Right ventricle myocardium inferior (tissue), 1 donor: ENCODE data around the gene ZNF160. TPM values are rescaled to one million over a fixed set of nuclear protein-coding genes. Genes with fewer than 3 reads are reported as not detected.
"Not testable (repeated sequence)": the region's sequence is repeated elsewhere in the genome, so short reads cannot be mapped to it uniquely, and the experiment has no call there.

Source experiments
- ATAC-seq: fragments of 200-7000 bp; cut with Tn5 transposase; one replicate; pipeline ENCODE4 v1.9.1; 2020; ENCODE audit warnings: mild to moderate bottlenecking, moderate library complexity
- DNase-seq: peaks from one replicate; pipeline ENCODE4 v3.0.0; 2021; ENCODE audit errors: missing footprints
- intact Hi-C: fragments of 100-400 bp; cut with DNase I; formaldehyde crosslinking; loops from one replicate; pipeline ENCODE4 v1.11.0; 2022
- long read RNA-seq: library from polyadenylated mRNA; unstranded; transcript quantifications from one replicate; pipeline ENCODE4 v2.0.0, GENCODE V29; 2021
- total RNA-seq: library from RNA; stranded (reverse); fragmentation: NEBNext Ultra II Directional; extraction: Animal tissue kit (Norgen Biotek cat#: 25700); gene quantifications from one replicate; pipeline ENCODE4 v1.2.1, GENCODE V29; 2021
- donor health status: DM: no; HTN: yes; CAD: no; lungs with severe emphysema.

ZNF160 gene
- 16.5 TPM for total RNA-seq
- long read RNA-seq, full-length matches to known transcripts, result 3 of 5 reads
- long read RNA-seq, partial matches to known transcripts, result 0 of 5 reads
- long read RNA-seq, other reads (novel, unspliced or antisense), result 2 of 5 reads

GRCh38 chr19:53103234-53104203 is at the start of gene ZNF160:
TSS of gene ZNF160 (minus strand) at chr19:53103422. CDS start at chr19:53086276, 17,146 bp downstream.
- DNase-seq (peak; percentile 98), ATAC-seq (peak; percentile 100)
- intact Hi-C loops, result loop anchor here (1.0 to 5.0 kb wide), 3 partner anchors 17 to 54 kb away; partner anchors contain the start of genes ZNF347 and ZNF415

DNA sequence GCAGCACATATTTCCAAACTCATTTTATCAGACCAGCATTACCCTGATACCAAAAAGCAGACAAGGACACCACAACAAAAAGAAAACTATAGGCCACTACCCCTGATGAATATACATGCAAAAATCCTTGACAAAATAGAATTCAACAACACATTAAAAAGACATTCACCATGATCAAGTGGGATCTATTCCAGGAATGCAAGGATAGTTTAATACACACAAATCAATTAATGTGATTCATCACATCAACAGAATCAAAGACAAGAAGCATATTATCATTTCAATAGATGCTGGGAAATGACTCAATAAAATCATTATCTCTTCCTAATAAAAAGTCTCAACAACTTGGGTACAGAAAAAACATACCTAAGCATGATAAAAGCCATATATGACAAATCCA is 44.4 kb upstream of the ZNF160 start:
- DNase-seq (no peak), ATAC-seq (no peak)
- intact Hi-C loops, result no loop called here

DNA sequence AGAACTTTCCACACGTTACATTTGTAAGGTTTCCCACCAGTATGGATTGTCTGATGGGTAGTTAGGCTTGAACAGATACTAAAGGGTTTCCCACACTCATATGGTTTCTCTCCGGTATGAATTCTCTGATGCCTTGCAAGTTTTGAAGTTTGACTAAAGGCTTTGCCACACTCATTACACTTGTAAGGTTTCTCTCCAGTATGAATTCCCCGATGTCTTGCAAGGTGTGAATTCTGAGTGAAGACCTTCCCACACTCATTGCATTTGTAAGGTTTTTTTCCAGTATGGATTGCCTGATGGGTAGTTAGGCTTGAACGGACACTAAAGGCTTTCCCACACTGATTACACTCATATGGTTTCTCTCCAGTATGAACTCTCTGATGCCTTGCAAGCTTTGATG is 37.1 kb upstream of the ZNF160 start:
- no peak for DNase-seq
- no peak for ATAC-seq
- intact Hi-C loops, result no loop called here

GRCh38 chr19:53136432-53136831 is 33.2 kb upstream of the ZNF160 start:
- no peak for ATAC-seq
- DNase-seq, result no peak
- intact Hi-C loops, result no loop called here

GRCh38 chr19:53132141-53132991 is 29.1 kb upstream of the ZNF160 start, which contains the start of gene ZNF415:
TSS of gene ZNF415 (minus strand) at chr19:53132910. CDS start at chr19:53122676, 10,234 bp downstream.
- peak; percentile 89 for ATAC-seq
- intact Hi-C loops, result loop anchor here (1.0 to 2.0 kb wide), 2 partner anchors 24 to 29 kb away; partner anchors contain the start of gene ZNF160
- peak; percentile 88 for DNase-seq

DNA sequence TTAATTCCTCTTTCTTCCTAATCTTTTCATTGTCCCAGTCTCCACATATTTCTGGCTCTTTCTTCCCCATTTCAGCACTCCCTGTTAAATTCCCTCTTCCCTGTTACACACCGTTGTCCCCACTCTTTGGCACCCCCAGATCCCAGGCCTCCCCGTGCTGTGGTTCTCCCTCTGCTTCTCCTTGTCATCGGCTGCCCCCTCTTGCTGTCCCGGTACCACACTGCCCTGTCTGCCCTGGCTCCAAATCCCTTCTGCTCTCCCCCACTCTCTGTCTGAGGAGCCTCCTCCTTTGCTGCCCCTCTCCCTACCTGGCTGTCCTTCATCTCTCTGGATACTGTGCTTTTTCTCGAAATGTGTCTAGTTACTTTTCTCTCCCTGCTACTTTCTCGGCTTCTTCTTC is 28.5 kb upstream of the ZNF160 start:
- DNase-seq (no peak), ATAC-seq (no peak)
- intact Hi-C loops, result loop anchor here (1.0 to 2.0 kb wide), 2 partner anchors 25 to 28 kb away; partner anchors contain the start of gene ZNF160

DNA sequence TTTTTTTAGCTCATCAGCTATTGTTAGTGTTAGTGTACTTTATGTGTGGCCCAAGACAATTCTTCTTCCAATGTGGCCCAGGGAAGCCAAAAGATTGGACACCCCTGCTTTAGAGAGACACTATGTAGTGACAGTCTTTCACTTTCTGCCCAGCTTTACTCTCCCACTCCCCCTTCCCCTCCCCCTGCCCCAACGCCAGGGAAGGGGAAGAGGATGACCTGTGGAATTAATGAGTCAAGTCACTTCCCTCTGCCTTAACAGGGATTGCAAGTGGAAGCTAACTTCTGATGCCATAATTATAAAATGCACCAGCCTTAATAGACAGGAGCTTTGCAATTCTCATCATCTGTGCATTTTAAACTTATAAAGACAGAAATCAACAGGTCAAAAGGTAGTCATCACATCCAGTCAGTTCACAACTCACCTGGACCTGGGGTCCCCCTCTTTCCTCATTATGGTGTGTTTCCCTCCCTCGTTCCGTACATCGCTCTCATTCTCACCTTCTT is 27.9 kb upstream of the ZNF160 start:
- intact Hi-C loops, result no loop called here
- ATAC-seq (no peak), DNase-seq (no peak)

DNA sequence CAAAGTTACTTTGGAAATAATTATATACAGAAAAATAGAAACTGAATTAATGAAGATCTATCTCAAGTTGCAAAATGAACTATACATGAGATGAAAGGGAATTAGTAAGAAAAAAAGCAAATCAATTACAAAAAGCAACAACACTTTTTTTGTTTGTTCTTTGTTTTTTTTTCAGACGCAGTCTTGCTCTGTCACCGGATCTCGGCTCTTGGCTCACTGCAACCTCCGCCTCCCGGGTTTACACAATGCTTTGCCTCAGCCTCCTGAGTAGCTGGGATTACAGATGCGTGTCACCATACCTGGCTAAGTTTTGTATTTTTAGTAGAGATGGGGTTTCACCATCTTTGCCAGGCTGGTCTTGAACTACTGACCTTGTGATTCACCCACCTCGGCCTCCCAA is 27.3 kb upstream of the ZNF160 start:
- ATAC-seq, result no peak
- no peak for DNase-seq
- intact Hi-C loops, result no loop called here

GRCh38 chr19:53126733-53127526 is 23.7 kb upstream of the ZNF160 start:
- DNase-seq, intact Hi-C loops: not testable (repeated sequence)
- ATAC-seq, result peak; percentile 65

- DNase-seq (no peak), ATAC-seq (no peak)
- intact Hi-C loops, result no loop called here
These were observed 20.2 kb upstream of the ZNF160 start for GRCh38 chr19:53123400-53123799.

DNA sequence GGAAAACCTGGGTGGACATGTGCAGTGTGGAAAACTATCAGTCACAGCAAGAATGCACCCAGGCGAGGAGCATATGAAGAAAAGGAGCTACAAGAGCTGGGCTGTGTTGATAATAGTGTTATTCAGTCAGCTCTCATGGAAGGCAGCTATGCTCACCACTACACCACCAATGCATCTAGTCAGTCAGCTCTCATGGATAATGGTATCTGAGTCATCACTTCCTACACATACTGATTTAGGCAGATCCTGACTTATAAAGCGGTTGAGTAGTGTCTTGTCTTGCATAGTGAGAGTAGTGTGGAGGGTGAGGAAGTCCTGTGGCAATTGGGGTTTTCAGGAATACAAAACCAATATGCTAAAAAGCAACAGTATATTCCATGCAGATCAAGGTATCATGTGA is 9.1 kb upstream of the ZNF160 start:
- intact Hi-C loops, result no loop called here
- ATAC-seq (no peak), DNase-seq (no peak)

- intact Hi-C loops, result no loop called here
- ATAC-seq, result no peak
- no peak for DNase-seq
These were observed 6.3 kb upstream of the ZNF160 start for GRCh38 chr19:53109527-53109926.

GRCh38 chr19:53102756-53103233 is 427 bp downstream of the ZNF160 start:
- DNase-seq (no peak), ATAC-seq (peak; percentile 28)
- intact Hi-C loops, result loop anchor here (1.0 to 5.0 kb wide), 3 partner anchors 16 to 55 kb away; partner anchors contain the start of genes ZNF347 and ZNF415

GRCh38 chr19:53102206-53102755 is 941 bp downstream of the ZNF160 start:
- DNase-seq, result no peak
- no peak for ATAC-seq
- intact Hi-C loops, result loop anchor here (2.0 to 5.0 kb wide), 2 partner anchors 15 to 55 kb away; partner anchors contain the start of gene ZNF347

- ATAC-seq, result no peak
- intact Hi-C loops, result loop anchor here (5.0 kb wide), 1 partner anchor 56 kb away; the partner anchor contains the start of gene ZNF347
- no peak for DNase-seq
These were observed 1.7 kb downstream of the ZNF160 start for GRCh38 chr19:53101518-53101917.

DNA sequence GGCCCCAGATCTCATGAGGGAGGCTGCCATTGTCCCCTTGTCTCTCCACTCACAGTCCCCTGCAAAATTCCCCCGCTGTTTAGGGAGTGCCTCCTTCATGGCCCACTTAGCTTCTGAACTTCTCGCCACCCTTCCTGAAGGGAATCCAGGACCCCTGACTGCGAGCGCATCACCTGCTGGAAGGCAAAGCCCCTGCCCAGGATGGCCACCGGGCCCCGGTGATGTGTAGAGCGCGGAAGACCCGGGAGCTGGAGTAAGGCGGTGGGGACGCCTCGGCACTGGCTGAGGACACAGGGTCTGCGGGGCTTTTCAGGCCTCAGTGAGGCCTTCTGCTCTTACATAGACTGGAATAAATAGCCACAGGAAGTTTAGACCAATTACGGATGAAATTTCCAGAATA is 4.7 kb downstream of the ZNF160 start:
- intact Hi-C loops, DNase-seq, ATAC-seq: not testable (repeated sequence)

DNA sequence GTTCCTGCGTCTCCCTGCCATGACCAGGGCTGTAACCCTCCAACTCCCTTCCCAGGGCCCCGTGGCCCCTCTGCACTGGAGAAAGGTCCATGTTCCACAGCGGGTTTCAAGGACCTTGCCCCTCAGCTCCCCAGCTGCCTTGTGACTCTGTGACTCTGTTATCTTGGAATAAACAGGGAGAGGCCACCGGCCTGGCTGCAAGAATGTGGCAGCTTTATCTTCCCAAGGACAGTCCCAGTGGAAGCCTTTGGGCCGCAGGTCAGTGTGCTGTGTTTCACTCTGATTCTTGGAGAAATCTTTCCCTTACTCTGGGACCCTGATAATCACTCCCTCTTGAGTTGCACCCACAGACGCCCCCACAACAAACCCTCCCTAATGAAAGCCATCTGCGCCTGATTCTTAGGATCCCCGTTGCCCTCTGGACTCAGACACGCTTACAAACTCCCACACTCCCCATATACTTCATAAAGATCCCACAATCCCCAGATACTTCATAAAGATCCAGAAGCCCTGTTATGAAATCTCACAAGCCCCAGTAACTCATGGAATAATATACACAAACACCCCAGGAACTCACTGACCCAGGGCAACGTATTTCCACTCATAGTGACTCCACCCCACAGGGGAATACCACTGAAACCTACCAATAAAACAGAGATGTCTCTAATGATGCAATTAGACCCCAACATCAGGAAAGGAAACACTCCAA is 6.1 kb downstream of the ZNF160 start:
- DNase-seq, intact Hi-C loops: not testable (repeated sequence)
- ATAC-seq, result peak; percentile 60
